Transverse colon (tissue), 4 donors: Measurements from ENCODE around the gene DSCAM.

Experiments used
- CTCF ChIP-seq, 5 experiments: fragments of 200-600 bp in 3 of 5; fragments of 450-650 bp in 2 of 5; sonication (generic) in 3 of 5; IDR thresholded peaks; 1 replicate in 2 of 5; 2 replicates in 3 of 5; pipeline ENCODE4 v1.5.1; 2016 to 2017; ENCODE audit warnings: antibody characterized with exemption in 5 of 5, inconsistent platforms in 3 of 5, mild to moderate bottlenecking in 2 of 5, moderate library complexity in 1 of 5
- POLR2AphosphoS5 ChIP-seq, 3 donors: sonication (generic); formaldehyde crosslinking; IDR thresholded peaks; one replicate each; pipeline ENCODE4 v1.6.1; 2016; ENCODE audit warnings: antibody characterized with exemption in 3 of 3

GRCh38 chr21:40827509-40827908, 19.4 kb downstream of the DSCAM start:
- TF ChIP-seq CTCF (IDR thresholded peaks at IDR 0.05) (no peak), POLR2AphosphoS5 (IDR thresholded peaks at IDR 0.05) (no peak)
